Measurements from ENCODE around the gene C5.

Gene C5

GRCh38 chr9:121082075-121082474 lies 32.0 kb upstream of the C5 start:
- Histone ChIP-seq H3K4me3 (ENCODE audit: control insufficient read depth in 1 of 7, extremely low read depth in 1 of 7, insufficient read depth in 4 of 7, low read depth in 2 of 7, low read length in 6 of 7) (no peak overlapping the region), H3K27me3 (replicated peaks in 2 of 5; ENCODE audit: control insufficient read depth in 4 of 5, insufficient read depth in 5 of 5, low read length in 4 of 5) (no peaks in the 10 kb centered on the region), H3K36me3 (ENCODE audit: control insufficient read depth in 4 of 4, insufficient read depth in 4 of 4, low read length in 3 of 4) (peaks cover 18 to 56% (median 43%) of the 10 kb centered on the region in 4 experiments), H3K9me3 (ENCODE audit: control extremely low read depth in 1 of 5, control insufficient read depth in 4 of 5, insufficient read depth in 2 of 5, low read depth in 1 of 5, low read length in 4 of 5) (no peaks in the 10 kb centered on the region), H3K27ac (ENCODE audit: insufficient read depth in 1 of 2, low read depth in 1 of 2, low read length in 2 of 2, poor library complexity in 1 of 2, severe bottlenecking in 2 of 2) (no peak overlapping the region), H3K4me1 (ENCODE audit: control extremely low read depth in 1 of 4, control insufficient read depth in 4 of 4, insufficient read depth in 4 of 4, low read length in 3 of 4) (peaks cover 0 to 3% (median 0%) of the 10 kb centered on the region in 4 experiments)
- no CpG with 5 or more reads among the region's 1 CpG for WGBS (ENCODE audit: insufficient coverage)
- DNase-seq: no peak
- CTCF ChIA-PET: interaction anchor here (1.6 to 1.7 kb wide), 2 partner anchors 12 to 20 kb away, joined by 5 read pairs; no protein-coding TSS in a partner anchor
- POLR2A ChIA-PET: no interaction called here

DNA sequence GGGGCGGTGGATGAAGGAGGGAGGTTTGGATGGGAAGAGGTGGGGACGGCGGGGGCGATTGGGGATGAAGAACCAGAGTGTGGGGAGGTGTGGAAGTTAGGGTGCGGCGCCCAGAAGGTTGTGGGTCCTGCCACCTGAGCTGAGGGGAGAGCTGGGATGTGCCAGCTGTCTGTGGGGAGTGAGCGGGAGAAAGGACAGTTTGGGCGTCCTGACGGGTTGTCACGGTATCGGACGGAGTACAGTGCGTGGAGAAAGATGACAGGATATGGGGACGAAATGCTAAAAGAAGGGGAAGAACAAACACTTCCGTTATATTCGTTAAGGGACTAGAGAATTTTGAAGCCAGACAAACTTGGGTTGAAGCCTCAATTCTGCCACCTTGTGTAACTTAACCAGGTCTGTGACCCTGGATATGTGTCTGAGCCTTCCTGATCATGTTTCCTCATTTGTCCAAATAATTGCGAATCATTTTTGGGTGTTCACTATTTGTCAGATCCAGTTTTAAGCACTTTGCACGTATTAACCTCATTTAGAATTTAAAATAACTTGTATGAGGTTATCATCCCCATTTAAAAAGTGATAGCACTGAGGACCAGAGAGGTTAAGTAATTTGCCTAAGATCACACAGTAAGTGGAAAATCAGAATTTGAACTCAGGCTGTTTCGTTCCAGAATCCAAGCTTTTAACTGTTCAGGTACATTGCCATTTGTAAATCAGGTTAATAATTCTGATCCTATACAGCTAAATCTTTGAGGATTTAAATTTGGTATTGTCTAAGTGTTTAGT lies 25.4 kb upstream of the C5 start:
- Histone ChIP-seq H3K4me3 (ENCODE audit: control insufficient read depth in 1 of 7, extremely low read depth in 1 of 7, insufficient read depth in 4 of 7, low read depth in 2 of 7, low read length in 6 of 7) (peak overlapping the region; percentile 80 to 99 (median 89)), H3K4me1 (ENCODE audit: control extremely low read depth in 1 of 4, control insufficient read depth in 4 of 4, insufficient read depth in 4 of 4, low read length in 3 of 4) (peaks cover 19 to 56% (median 34%) of the 10 kb centered on the region in 4 experiments), H3K9me3 (ENCODE audit: control extremely low read depth in 1 of 5, control insufficient read depth in 4 of 5, insufficient read depth in 2 of 5, low read depth in 1 of 5, low read length in 4 of 5) (no peaks in the 10 kb centered on the region), H3K27ac (ENCODE audit: insufficient read depth in 1 of 2, low read depth in 1 of 2, low read length in 2 of 2, poor library complexity in 1 of 2, severe bottlenecking in 2 of 2) (peak overlapping the region; percentile 85 to 92), H3K36me3 (ENCODE audit: control insufficient read depth in 4 of 4, insufficient read depth in 4 of 4, low read length in 3 of 4) (peaks cover 4 to 12% (median 8%) of the 10 kb centered on the region in 4 experiments), H3K27me3 (replicated peaks in 2 of 5; ENCODE audit: control insufficient read depth in 4 of 5, insufficient read depth in 5 of 5, low read length in 4 of 5) (no peaks in the 10 kb centered on the region)
- peak; percentile 71 to 81 (median 79) for DNase-seq
- POLR2A ChIA-PET: no interaction called here
- CTCF ChIA-PET: interaction anchor here (0.9 to 1.4 kb wide), 2 partner anchors 14 to 45 kb away, joined by 3 to 6 read pairs; no protein-coding TSS in a partner anchor
- 0% methylated on average over 16 of the region's 19 CpGs for WGBS (ENCODE audit: insufficient coverage)

DNA sequence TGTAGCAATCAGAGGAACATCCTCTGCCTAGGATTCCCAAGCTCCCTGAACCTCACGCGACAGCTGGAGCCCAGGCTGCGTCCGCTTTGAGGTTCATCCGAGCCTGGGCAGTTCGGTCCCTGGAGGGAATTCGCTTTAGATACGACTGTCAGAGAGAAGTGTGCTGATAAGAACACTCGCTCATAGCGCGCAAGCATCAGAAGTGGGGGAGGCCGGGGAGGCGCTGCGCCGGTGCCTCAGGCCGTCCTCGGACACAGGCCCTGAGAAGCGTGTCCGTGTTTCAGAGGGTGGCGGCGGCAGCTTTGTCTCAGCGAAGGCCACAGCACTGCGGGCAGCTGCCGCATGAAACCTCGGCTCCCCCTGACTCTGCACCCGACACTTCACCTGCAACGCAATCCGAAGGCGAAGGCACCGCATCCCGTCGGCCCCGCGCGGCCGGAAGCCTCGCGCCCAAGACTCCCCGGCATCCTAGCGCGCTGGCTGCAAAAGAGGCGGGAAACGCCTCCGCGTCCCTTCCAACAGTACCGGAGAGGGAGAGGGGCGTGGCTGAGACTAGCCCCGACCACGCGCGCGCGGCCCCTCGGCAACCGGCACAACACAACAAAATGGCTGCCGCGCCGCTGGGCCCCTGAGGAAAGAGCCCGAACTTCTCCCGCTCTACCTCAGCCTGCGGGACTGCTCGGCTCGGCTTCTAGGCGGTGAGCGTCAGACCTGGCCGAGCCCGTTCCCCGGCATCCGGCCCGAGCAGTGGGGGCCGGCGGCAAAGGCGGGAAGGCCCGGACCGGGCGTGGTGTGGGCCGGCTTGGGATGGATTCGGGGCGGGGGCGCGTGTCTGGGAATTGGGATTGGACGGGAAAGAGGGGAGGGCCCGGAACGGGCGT lies 24.5 kb upstream of the C5 start, which contains the start of gene CNTRL:
Gene CNTRL (plus strand): TSS at position 586 of the 881 bp plus-strand sequence. CDS start 13,372 bp downstream, outside the sequence.
- ChIA-PET CTCF (interaction anchor here (1.0 to 1.4 kb wide), 3 partner anchors 9 to 93 kb away, joined by 3 to 6 read pairs (median 4); no protein-coding TSS in a partner anchor), POLR2A (no interaction called here)
- peak; percentile 88 to 92 (median 91) for DNase-seq
- under 1% methylated on average over 73 of the region's 85 CpGs for WGBS (ENCODE audit: insufficient coverage)
- H3K4me3 ChIP-seq (ENCODE audit: control insufficient read depth in 1 of 7, extremely low read depth in 1 of 7, insufficient read depth in 4 of 7, low read depth in 2 of 7, low read length in 6 of 7): peak within 1 kb of the TSS; percentile 80 to 99 (median 89)
- H3K27me3 ChIP-seq (replicated peaks in 2 of 5; ENCODE audit: control insufficient read depth in 4 of 5, insufficient read depth in 5 of 5, low read length in 4 of 5): no peaks in the 10 kb centered on the region
- H3K27ac ChIP-seq (ENCODE audit: insufficient read depth in 1 of 2, low read depth in 1 of 2, low read length in 2 of 2, poor library complexity in 1 of 2, severe bottlenecking in 2 of 2): peak within 1 kb of the TSS; percentile 85 to 92
- H3K36me3 ChIP-seq (ENCODE audit: control insufficient read depth in 4 of 4, insufficient read depth in 4 of 4, low read length in 3 of 4): peaks cover 0 to 6% (median 1%) of the 10 kb centered on the region in 4 experiments
- H3K9me3 ChIP-seq (ENCODE audit: control extremely low read depth in 1 of 5, control insufficient read depth in 4 of 5, insufficient read depth in 2 of 5, low read depth in 1 of 5, low read length in 4 of 5): no peaks in the 10 kb centered on the region
- peaks cover 19 to 56% (median 34%) of the 10 kb centered on the region in 4 experiments for H3K4me1 ChIP-seq (ENCODE audit: control extremely low read depth in 1 of 4, control insufficient read depth in 4 of 4, insufficient read depth in 4 of 4, low read length in 3 of 4)

GRCh38 chr9:121073038-121073437 lies 23.0 kb upstream of the C5 start:
- ChIA-PET POLR2A (no interaction called here), CTCF (interaction anchor here (0.7 to 6.5 kb wide), 7 partner anchors 13 to 92 kb away, joined by 3 to 56 read pairs (median 3); no protein-coding TSS in a partner anchor)
- 50% methylated on average over 1 of the region's 4 CpGs for WGBS (ENCODE audit: insufficient coverage)
- peaks cover 19 to 56% (median 34%) of the 10 kb centered on the region in 4 experiments for H3K4me1 ChIP-seq (ENCODE audit: control extremely low read depth in 1 of 4, control insufficient read depth in 4 of 4, insufficient read depth in 4 of 4, low read length in 3 of 4)
- H3K4me3 ChIP-seq (ENCODE audit: control insufficient read depth in 1 of 7, extremely low read depth in 1 of 7, insufficient read depth in 4 of 7, low read depth in 2 of 7, low read length in 6 of 7): peak overlapping the region in 2 of 7 experiments; percentile 23 to 50
- H3K27ac ChIP-seq (ENCODE audit: insufficient read depth in 1 of 2, low read depth in 1 of 2, low read length in 2 of 2, poor library complexity in 1 of 2, severe bottlenecking in 2 of 2): no peak overlapping the region
- peaks cover 0 to 3% (median 0%) of the 10 kb centered on the region in 5 experiments for H3K9me3 ChIP-seq (ENCODE audit: control extremely low read depth in 1 of 5, control insufficient read depth in 4 of 5, insufficient read depth in 2 of 5, low read depth in 1 of 5, low read length in 4 of 5)
- peaks cover 0 to 3% (median 0%) of the 10 kb centered on the region in 4 experiments for H3K36me3 ChIP-seq (ENCODE audit: control insufficient read depth in 4 of 4, insufficient read depth in 4 of 4, low read length in 3 of 4)
- peak in 1 of 3 donors; percentile 37 for DNase-seq
- H3K27me3 ChIP-seq (replicated peaks in 2 of 5; ENCODE audit: control insufficient read depth in 4 of 5, insufficient read depth in 5 of 5, low read length in 4 of 5): no peaks in the 10 kb centered on the region

GRCh38 chr9:121071756-121072421 lies 21.8 kb upstream of the C5 start:
- H3K4me1 ChIP-seq (ENCODE audit: control extremely low read depth in 1 of 4, control insufficient read depth in 4 of 4, insufficient read depth in 4 of 4, low read length in 3 of 4): peaks cover 19 to 55% (median 34%) of the 10 kb centered on the region in 4 experiments
- peaks cover 0 to 3% (median 0%) of the 10 kb centered on the region in 5 experiments for H3K9me3 ChIP-seq (ENCODE audit: control extremely low read depth in 1 of 5, control insufficient read depth in 4 of 5, insufficient read depth in 2 of 5, low read depth in 1 of 5, low read length in 4 of 5)
- WGBS (ENCODE audit: insufficient coverage): 8% methylated on average over 13 of the region's 16 CpGs
- H3K27ac ChIP-seq (ENCODE audit: insufficient read depth in 1 of 2, low read depth in 1 of 2, low read length in 2 of 2, poor library complexity in 1 of 2, severe bottlenecking in 2 of 2): peak overlapping the region; percentile 79 to 83
- peak; percentile 81 to 88 (median 82) for DNase-seq
- POLR2A ChIA-PET: interaction anchor here (1.1 kb wide), 1 partner anchor 10 kb away, joined by 3 read pairs; no protein-coding TSS in a partner anchor
- no peaks in the 10 kb centered on the region for H3K27me3 ChIP-seq (replicated peaks in 2 of 5; ENCODE audit: control insufficient read depth in 4 of 5, insufficient read depth in 5 of 5, low read length in 4 of 5)
- no peaks in the 10 kb centered on the region for H3K36me3 ChIP-seq (ENCODE audit: control insufficient read depth in 4 of 4, insufficient read depth in 4 of 4, low read length in 3 of 4)
- CTCF ChIA-PET: interaction anchor here (0.7 to 6.5 kb wide), 16 partner anchors 8 to 330 kb away, joined by 3 to 56 read pairs (median 3); no protein-coding TSS in a partner anchor
- H3K4me3 ChIP-seq (ENCODE audit: control insufficient read depth in 1 of 7, extremely low read depth in 1 of 7, insufficient read depth in 4 of 7, low read depth in 2 of 7, low read length in 6 of 7): peak overlapping the region in 6 of 7 experiments; percentile 69 to 83 (median 74)

DNA sequence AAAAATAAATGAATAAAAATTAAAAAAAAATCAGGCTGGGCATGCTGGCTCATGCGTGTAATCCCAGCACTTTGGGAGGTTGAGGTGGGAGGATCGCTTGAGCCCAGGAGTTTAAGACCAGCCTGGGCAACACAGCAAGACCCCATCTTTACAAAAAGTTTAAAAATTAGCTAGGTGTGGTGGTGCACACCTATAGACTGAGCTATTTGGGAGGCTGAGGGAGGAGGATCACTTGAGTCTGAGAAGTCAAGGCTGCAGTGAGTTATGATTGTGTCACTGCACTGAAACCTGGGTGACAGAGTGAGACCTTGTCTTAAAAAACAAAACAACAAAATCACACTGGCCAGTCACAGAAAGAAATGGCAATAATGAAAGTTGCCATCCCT lies 21.3 kb upstream of the C5 start:
- DNase-seq: no peak
- Histone ChIP-seq H3K36me3 (ENCODE audit: control insufficient read depth in 4 of 4, insufficient read depth in 4 of 4, low read length in 3 of 4) (no peaks in the 10 kb centered on the region), H3K27me3 (replicated peaks in 2 of 5; ENCODE audit: control insufficient read depth in 4 of 5, insufficient read depth in 5 of 5, low read length in 4 of 5) (no peaks in the 10 kb centered on the region), H3K27ac (ENCODE audit: insufficient read depth in 1 of 2, low read depth in 1 of 2, low read length in 2 of 2, poor library complexity in 1 of 2, severe bottlenecking in 2 of 2) (peak overlapping the region; percentile 79 to 83), H3K4me3 (ENCODE audit: control insufficient read depth in 1 of 7, extremely low read depth in 1 of 7, insufficient read depth in 4 of 7, low read depth in 2 of 7, low read length in 6 of 7) (peak overlapping the region in 6 of 7 experiments; percentile 69 to 83 (median 74)), H3K4me1 (ENCODE audit: control extremely low read depth in 1 of 4, control insufficient read depth in 4 of 4, insufficient read depth in 4 of 4, low read length in 3 of 4) (peaks cover 19 to 50% (median 32%) of the 10 kb centered on the region in 4 experiments), H3K9me3 (ENCODE audit: control extremely low read depth in 1 of 5, control insufficient read depth in 4 of 5, insufficient read depth in 2 of 5, low read depth in 1 of 5, low read length in 4 of 5) (peaks cover 0 to 3% (median 0%) of the 10 kb centered on the region in 5 experiments)
- WGBS (ENCODE audit: insufficient coverage): 100% methylated on average over 2 of the region's 2 CpGs
- POLR2A ChIA-PET: interaction anchor here (1.1 kb wide), 1 partner anchor 9 kb away, joined by 3 read pairs; no protein-coding TSS in a partner anchor
- CTCF ChIA-PET: interaction anchor here (0.7 to 6.5 kb wide), 14 partner anchors 8 to 330 kb away, joined by 3 to 56 read pairs (median 3); no protein-coding TSS in a partner anchor
